Naive thymus-derived CD4-positive, alpha-beta T cell (primary cell): Measurements from ENCODE around the gene GLOD5. TPM values are rescaled to one million over a fixed set of nuclear protein-coding genes. Genes with fewer than 3 reads are reported as not detected.

ENCODE experiments used
- ATAC-seq: fragments of 150-1000 bp; cut with Tn5 transposase; 2 replicates; pipeline ENCODE4 v1.10.0; 2021; ENCODE audit warnings: mild to moderate bottlenecking, moderate library complexity
- CTCF ChIA-PET: fragments of 350-600 bp; sonication (Branson Sonifier 250); formaldehyde crosslinking; loops from one replicate; lab custom pipeline; 2021; ENCODE audit warnings: antibody characterized with exemption; lab: Charles Lee
- POLR2A ChIA-PET: fragments of 350-600 bp; sonication (Branson Sonifier 250); formaldehyde crosslinking; loops from one replicate; lab custom pipeline; 2021; ENCODE audit warnings: antibody characterized with exemption, inconsistent platforms; lab: Charles Lee
- DNase-seq, 9 donors: peaks; one replicate each; pipeline versions ENCODE4 v3.0.0 to v3.0.0-alpha.2; 2020 to 2022; ENCODE audit warnings: mixed read lengths in 1 of 9
- H3K27ac ChIP-seq: one replicate; pipeline ENCODE4 v1.7.0; 2013; ENCODE audit warnings: mild to moderate bottlenecking, low read depth, low read length, moderate library complexity
- H3K27me3 ChIP-seq, 2 donors: one replicate each; pipeline ENCODE4 v1.7.0; 2013; ENCODE audit warnings: low read length in 2 of 2, mild to moderate bottlenecking in 2 of 2, moderate library complexity in 2 of 2; ENCODE audit not compliant: control insufficient read depth in 2 of 2, insufficient read depth in 2 of 2
- H3K36me3 ChIP-seq, 3 experiments: 1 replicate in 2 of 3; 2 replicates in 1 of 3; pipeline ENCODE4 v1.7.0; 2013; ENCODE audit warnings: low read length in 3 of 3, mild to moderate bottlenecking in 3 of 3, moderate library complexity in 1 of 3; ENCODE audit not compliant: insufficient read depth in 3 of 3, control insufficient read depth in 2 of 3
- H3K4me1 ChIP-seq, 2 donors: one replicate each; pipeline ENCODE4 v1.7.0; 2013; ENCODE audit warnings: low read length in 2 of 2, mild to moderate bottlenecking in 2 of 2, moderate library complexity in 1 of 2; ENCODE audit not compliant: control insufficient read depth in 2 of 2, insufficient read depth in 2 of 2
- H3K4me3 ChIP-seq: 2 replicates; pipeline ENCODE4 v1.7.0; 2013; ENCODE audit warnings: mild to moderate bottlenecking, low read length
- H3K9me3 ChIP-seq, 3 experiments: 1 replicate in 2 of 3; 2 replicates in 1 of 3; pipeline ENCODE4 v1.7.0; 2013; ENCODE audit warnings: low read length in 3 of 3; ENCODE audit not compliant: control insufficient read depth in 2 of 3
- H3K27ac Mint-ChIP-seq, 9 donors: one replicate each; pipeline ENCODE4 v1.8.0; 2020 to 2022; ENCODE audit warnings: mixed read lengths in 9 of 9, mild to moderate bottlenecking in 8 of 9, moderate library complexity in 5 of 9, inconsistent platforms in 2 of 9
- H3K27me3 Mint-ChIP-seq, 5 donors: one replicate each; pipeline ENCODE4 v1.8.0; 2021 to 2022; ENCODE audit warnings: mixed read lengths in 5 of 5, mild to moderate bottlenecking in 1 of 5
- H3K36me3 Mint-ChIP-seq, 5 donors: one replicate each; pipeline ENCODE4 v1.8.0; 2020 to 2022; ENCODE audit warnings: mixed read lengths in 5 of 5, mild to moderate bottlenecking in 3 of 5, inconsistent platforms in 1 of 5
- H3K4me1 Mint-ChIP-seq, 7 donors: one replicate each; pipeline ENCODE4 v1.8.0; 2020 to 2022; ENCODE audit warnings: mixed read lengths in 7 of 7, mild to moderate bottlenecking in 3 of 7, inconsistent platforms in 1 of 7
- H3K4me3 Mint-ChIP-seq, 10 donors: one replicate each; pipeline ENCODE4 v1.8.0; 2020 to 2022; ENCODE audit warnings: mild to moderate bottlenecking in 10 of 10, mixed read lengths in 10 of 10, moderate library complexity in 6 of 10, inconsistent platforms in 2 of 10
- H3K9me3 Mint-ChIP-seq, 11 donors: one replicate each; pipeline ENCODE4 v1.8.0; 2020 to 2022; ENCODE audit warnings: mixed read lengths in 11 of 11, mild to moderate bottlenecking in 4 of 11, inconsistent platforms in 1 of 11, moderate library complexity in 1 of 11
- intact Hi-C, 2 donors: fragments of 100-400 bp; cut with micrococcal nuclease; formaldehyde crosslinking; loops; one replicate each; pipeline ENCODE4 v1.15.1; 2023
- polyA plus RNA-seq, 2 donors: library from polyadenylated mRNA; unstranded; fragments of 300-500 nt; fragmentation: Illumina TruSeq; gene quantifications; one replicate each; pipeline ENCODE4 v1.2.3, GENCODE V29; 2021
- total RNA-seq, 6 experiments: library from RNA in 5 of 6; stranded (reverse) in 5 of 6; gene quantifications; 1 replicate in 5 of 6; 2 replicates in 1 of 6; pipeline ENCODE4 v1.2.3 and lab custom pipeline; 2021 to 2026

The GLOD5 gene
- total and polyA plus RNA-seq, 7 experiments from 2014 or later, result not detected

DNA sequence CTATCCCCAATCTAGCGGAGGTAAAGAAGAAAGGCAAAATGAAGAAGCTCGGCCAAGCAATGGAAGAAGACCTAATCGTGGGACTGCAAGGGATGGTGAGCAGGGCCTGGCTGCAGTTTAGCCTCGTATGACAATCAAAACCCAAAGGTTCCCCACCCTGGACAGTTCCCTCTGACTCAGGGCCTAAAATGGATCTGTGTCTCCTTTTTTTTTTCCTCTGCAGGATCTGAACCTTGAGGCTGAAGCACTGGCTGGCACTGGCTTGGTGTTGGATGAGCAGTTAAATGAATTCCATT, 41.3 kb downstream of the GLOD5 start:
- intact Hi-C loops, result loop anchor here (1.0 to 5.0 kb wide), 13 partner anchors 88 to 1119 kb away; partner anchors contain the start of genes TFE3 (in 2 of the 2), WDR13 (in 2 of the 2), CLCN5 (in 1 of the 2) and EBP (in 1 of the 2)
- no peak for DNase-seq
- H3K4me3 ChIP-seq, result no peak overlapping the region
- H3K27me3 ChIP-seq, result no peaks in the 10 kb centered on the region
- H3K4me1 ChIP-seq, result peaks cover 6 to 12% of the 10 kb centered on the region in 2 donors
- peak overlapping the region; percentile 97 for H3K27ac ChIP-seq
- CTCF ChIA-PET, result interaction anchor here (1.0 kb wide), 1 partner anchor 384 kb away, joined by 3 read pairs; no protein-coding TSS in a partner anchor
- Mint-ChIP-seq H3K4me1 (peaks cover 10 to 27% (median 16%) of the 10 kb centered on the region in 7 donors), H3K9me3 (peaks cover 0 to 4% (median 0%) of the 10 kb centered on the region in 11 donors), H3K27me3 (no peaks in the 10 kb centered on the region), H3K36me3 (peaks cover 0 to 12% (median 0%) of the 10 kb centered on the region in 5 donors), H3K4me3 (peak overlapping the region; percentile 42 to 98 (median 96)), H3K27ac (peak overlapping the region in 6 of 9 donors; percentile 71 to 99 (median 96))
- no peak for ATAC-seq
- H3K9me3 ChIP-seq, result no peaks in the 10 kb centered on the region
- POLR2A ChIA-PET, result interaction anchor here (2.2 to 2.5 kb wide), 2 partner anchors 95 to 155 kb away, joined by 9 to 12 read pairs; partner anchors contain the start of genes OTUD5, PQBP1 and TIMM17B
- peaks cover 0 to 3% (median 0%) of the 10 kb centered on the region in 3 experiments for H3K36me3 ChIP-seq

DNA sequence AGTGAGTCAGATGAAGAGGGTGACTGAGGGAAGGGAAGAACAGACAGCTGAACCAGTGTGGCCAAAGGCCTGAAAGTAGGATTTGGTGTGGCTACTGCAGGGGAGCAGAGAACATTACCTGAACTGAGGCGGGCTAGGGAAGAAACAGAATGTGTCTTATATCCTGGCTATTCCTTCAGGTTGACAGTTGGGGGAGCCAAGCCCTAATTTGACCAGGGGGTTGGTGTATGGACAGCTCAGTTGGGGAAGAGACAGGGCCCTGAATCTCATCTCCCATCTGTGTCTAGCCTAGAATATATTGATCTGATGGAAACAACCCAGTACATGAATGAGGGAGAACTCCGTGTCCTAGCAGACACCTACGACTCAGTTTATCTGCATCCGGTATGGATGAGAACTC, 44.5 kb downstream of the GLOD5 start:
- intact Hi-C loops, result no loop called here
- H3K36me3 ChIP-seq, result peaks cover 0 to 3% (median 0%) of the 10 kb centered on the region in 3 experiments
- no peaks in the 10 kb centered on the region for H3K9me3 ChIP-seq
- H3K27ac Mint-ChIP-seq, result no peak overlapping the region
- no peaks in the 10 kb centered on the region for H3K27me3 ChIP-seq
- no peak overlapping the region for H3K27ac ChIP-seq
- ChIA-PET CTCF (interaction anchor here (0.7 kb wide), 1 partner anchor 137 kb away, joined by 3 read pairs; no protein-coding TSS in a partner anchor), POLR2A (no interaction called here)
- no peak for ATAC-seq
- no peak overlapping the region for H3K4me3 ChIP-seq
- H3K4me1 ChIP-seq, result peaks cover 0 to 5% of the 10 kb centered on the region in 2 donors
- no peak overlapping the region for H3K4me3 Mint-ChIP-seq
- H3K27me3 Mint-ChIP-seq, result no peaks in the 10 kb centered on the region
- peaks cover 6 to 19% (median 11%) of the 10 kb centered on the region in 7 donors for H3K4me1 Mint-ChIP-seq
- H3K9me3 Mint-ChIP-seq, result peaks cover 0 to 2% (median 0%) of the 10 kb centered on the region in 11 donors
- no peak for DNase-seq
- peaks cover 0 to 12% (median 5%) of the 10 kb centered on the region in 5 donors for H3K36me3 Mint-ChIP-seq

DNA sequence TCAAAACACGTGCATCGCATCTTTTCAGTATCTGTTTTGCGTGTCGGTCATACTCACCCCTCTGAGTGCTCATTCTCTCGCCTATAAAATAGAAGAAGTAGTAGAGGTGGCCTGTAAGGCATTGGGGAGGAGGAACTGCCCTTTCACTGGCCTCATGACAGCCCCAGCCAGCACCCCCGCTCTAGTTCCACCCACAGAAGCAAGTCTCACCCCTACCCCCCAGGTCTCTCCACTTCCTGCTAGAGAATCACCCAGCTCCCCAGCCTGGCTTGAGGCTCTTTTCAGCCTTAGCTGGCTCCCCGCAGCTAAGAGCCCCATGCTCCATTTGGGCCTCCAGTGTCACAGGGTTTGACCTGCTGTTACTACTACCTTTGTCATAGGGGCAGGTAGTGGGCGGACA, 52.1 kb downstream of the GLOD5 start:
- no peak for DNase-seq
- peaks cover 0 to 26% (median 0%) of the 10 kb centered on the region in 3 experiments for H3K36me3 ChIP-seq
- H3K9me3 Mint-ChIP-seq, result no peaks in the 10 kb centered on the region
- intact Hi-C loops, result no loop called here
- no peaks in the 10 kb centered on the region for H3K4me1 ChIP-seq
- H3K4me1 Mint-ChIP-seq, result peaks cover 0 to 4% (median 0%) of the 10 kb centered on the region in 7 donors
- H3K27ac ChIP-seq, result no peak overlapping the region
- no peaks in the 10 kb centered on the region for H3K27me3 Mint-ChIP-seq
- H3K4me3 ChIP-seq, result no peak overlapping the region
- H3K4me3 Mint-ChIP-seq, result no peak overlapping the region
- ChIA-PET POLR2A (no interaction called here), CTCF (no interaction called here)
- peaks cover 0 to 24% (median 0%) of the 10 kb centered on the region in 5 donors for H3K36me3 Mint-ChIP-seq
- no peak overlapping the region for H3K27ac Mint-ChIP-seq
- no peaks in the 10 kb centered on the region for H3K9me3 ChIP-seq
- no peaks in the 10 kb centered on the region for H3K27me3 ChIP-seq
- ATAC-seq, result peak; percentile 47

DNA sequence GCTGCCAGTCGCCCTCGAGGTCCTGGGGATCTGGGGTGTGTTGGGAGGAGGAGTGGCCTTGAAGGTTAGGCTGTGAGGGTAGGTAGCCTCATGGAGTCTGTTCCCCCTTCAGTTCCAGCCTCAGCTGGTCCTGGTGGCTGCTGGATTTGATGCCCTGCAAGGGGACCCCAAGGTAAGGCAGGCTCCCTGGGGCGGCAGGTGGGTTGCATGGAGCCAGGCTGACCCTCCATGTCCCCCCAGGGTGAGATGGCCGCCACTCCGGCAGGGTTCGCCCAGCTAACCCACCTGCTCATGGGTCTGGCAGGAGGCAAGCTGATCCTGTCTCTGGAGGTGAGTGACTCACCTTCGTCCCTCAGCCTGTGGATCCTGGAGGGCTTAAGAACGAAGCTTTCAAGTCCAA, 53.2 kb downstream of the GLOD5 start:
- Histone ChIP-seq H3K36me3 (peaks cover 0 to 26% (median 0%) of the 10 kb centered on the region in 3 experiments), H3K9me3 (no peaks in the 10 kb centered on the region), H3K4me1 (no peaks in the 10 kb centered on the region), H3K4me3 (no peak overlapping the region), H3K27me3 (no peaks in the 10 kb centered on the region), H3K27ac (no peak overlapping the region)
- DNase-seq (no peak), ATAC-seq (no peak)
- Mint-ChIP-seq H3K27me3 (no peaks in the 10 kb centered on the region), H3K9me3 (no peaks in the 10 kb centered on the region), H3K4me3 (no peak overlapping the region), H3K4me1 (peaks cover 0 to 4% (median 0%) of the 10 kb centered on the region in 7 donors), H3K36me3 (peaks cover 0 to 31% (median 2%) of the 10 kb centered on the region in 5 donors), H3K27ac (no peak overlapping the region)
- ChIA-PET POLR2A (no interaction called here), CTCF (no interaction called here)
- intact Hi-C loops, result no loop called here

DNA sequence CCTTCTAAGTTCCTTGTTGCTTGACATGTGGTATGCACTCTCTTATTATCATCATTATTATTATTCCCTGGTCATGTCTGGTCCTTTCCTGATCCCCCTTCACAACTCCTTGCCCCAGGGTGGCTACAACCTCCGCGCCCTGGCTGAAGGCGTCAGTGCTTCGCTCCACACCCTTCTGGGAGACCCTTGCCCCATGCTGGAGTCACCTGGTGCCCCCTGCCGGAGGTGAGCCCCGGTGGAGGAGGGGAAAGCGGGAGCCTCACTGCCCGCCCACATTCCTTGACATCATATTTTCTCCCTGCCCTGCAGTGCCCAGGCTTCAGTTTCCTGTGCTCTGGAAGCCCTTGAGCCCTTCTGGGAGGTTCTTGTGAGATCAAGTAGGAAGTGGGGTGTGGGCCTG, 53.7 kb downstream of the GLOD5 start:
- Histone ChIP-seq H3K4me3 (no peak overlapping the region), H3K27me3 (no peaks in the 10 kb centered on the region), H3K27ac (no peak overlapping the region), H3K36me3 (peaks cover 0 to 26% (median 0%) of the 10 kb centered on the region in 3 experiments), H3K9me3 (no peaks in the 10 kb centered on the region), H3K4me1 (no peaks in the 10 kb centered on the region)
- Mint-ChIP-seq H3K27ac (no peak overlapping the region), H3K4me3 (no peak overlapping the region), H3K36me3 (peaks cover 0 to 36% (median 4%) of the 10 kb centered on the region in 5 donors), H3K27me3 (no peaks in the 10 kb centered on the region), H3K9me3 (no peaks in the 10 kb centered on the region), H3K4me1 (peaks cover 0 to 4% (median 0%) of the 10 kb centered on the region in 7 donors)
- ATAC-seq (no peak), DNase-seq (no peak)
- ChIA-PET CTCF (no interaction called here), POLR2A (no interaction called here)
- intact Hi-C loops, result no loop called here

DNA sequence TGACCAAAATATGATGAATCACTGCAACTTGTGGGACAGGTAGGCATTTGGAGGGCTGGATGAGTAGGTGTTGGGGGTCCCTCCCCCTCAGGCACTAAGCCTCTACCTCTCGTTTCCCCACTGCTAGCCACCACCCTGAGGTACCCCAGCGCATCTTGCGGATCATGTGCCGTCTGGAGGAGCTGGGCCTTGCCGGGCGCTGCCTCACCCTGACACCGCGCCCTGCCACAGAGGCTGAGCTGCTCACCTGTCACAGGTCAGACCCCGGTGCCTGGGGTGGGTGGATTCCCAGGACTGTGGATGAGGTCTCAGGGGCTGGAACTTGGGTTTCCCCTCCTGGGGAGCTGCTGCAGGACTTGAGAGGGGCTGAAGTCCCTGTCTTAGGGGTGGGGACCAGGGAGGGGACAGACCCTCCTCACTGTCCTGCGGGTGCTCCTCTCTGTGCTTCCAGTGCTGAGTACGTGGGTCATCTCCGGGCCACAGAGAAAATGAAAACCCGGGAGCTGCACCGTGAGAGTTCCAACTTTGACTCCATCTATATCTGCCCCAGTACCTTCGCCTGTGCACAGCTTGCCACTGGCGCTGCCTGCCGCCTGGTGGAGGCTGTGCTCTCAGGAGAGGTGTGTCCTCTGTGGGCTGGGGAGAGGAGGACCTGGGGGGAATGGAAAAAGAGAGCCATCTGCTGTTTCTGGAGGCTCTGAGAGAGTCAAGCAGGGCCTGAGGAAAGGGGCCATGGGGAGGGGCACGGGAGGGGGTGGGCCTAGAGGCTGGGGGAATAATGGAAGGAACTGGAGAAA, 54.7 kb downstream of the GLOD5 start:
- Histone ChIP-seq H3K4me3 (no peak overlapping the region), H3K36me3 (peaks cover 0 to 25% (median 0%) of the 10 kb centered on the region in 3 experiments), H3K27ac (no peak overlapping the region), H3K27me3 (no peaks in the 10 kb centered on the region), H3K4me1 (no peaks in the 10 kb centered on the region), H3K9me3 (no peaks in the 10 kb centered on the region)
- H3K4me3 Mint-ChIP-seq, result no peak overlapping the region
- no peak overlapping the region for H3K27ac Mint-ChIP-seq
- no peak for DNase-seq
- intact Hi-C loops, result no loop called here
- ChIA-PET POLR2A (interaction anchor here (0.7 kb wide), 1 partner anchor 21 kb away, joined by 5 read pairs; no protein-coding TSS in a partner anchor), CTCF (no interaction called here)
- ATAC-seq, result no peak
- peaks cover 0 to 30% (median 4%) of the 10 kb centered on the region in 5 donors for H3K36me3 Mint-ChIP-seq
- H3K27me3 Mint-ChIP-seq, result no peaks in the 10 kb centered on the region
- no peaks in the 10 kb centered on the region for H3K9me3 Mint-ChIP-seq
- peaks cover 0 to 4% (median 0%) of the 10 kb centered on the region in 7 donors for H3K4me1 Mint-ChIP-seq
